ENCODE results near the gene ZIC2. TPM values are rescaled to one million over a fixed set of nuclear protein-coding genes. Genes with fewer than 3 reads are reported as not detected.
A peak's percentile ranks its signal among the peaks of the same experiment; 100 is the strongest.

Gene ZIC2
- total and polyA plus RNA-seq, 2 of the 8 experiments (the other 6 are each of a cell fraction or from before 2014, with no cell fraction given): 53.2 to 372 TPM

GRCh38 chr13:99986741-99987140 lies 5.2 kb downstream of the ZIC2 start:
- H4K91ac ChIP-seq (replicated peaks; ENCODE audit: insufficient read length, low read length): peak overlapping the region; percentile 61
- H3K4ac ChIP-seq (replicated peaks; ENCODE audit: insufficient read length, low read depth, low read length): peak overlapping the region; percentile 65
- H2BK5ac ChIP-seq (ENCODE audit: low read depth, low read length): no peak overlapping the region
- DNase-seq (ENCODE audit: low read depth in 1 of 2, low spot score in 2 of 2): peak in 1 of 2 experiments; percentile 46
- H2BK20ac ChIP-seq (ENCODE audit: low read length): no peak overlapping the region; the same call in 1 of the 2 replicates
- H3K14ac ChIP-seq (ENCODE audit: insufficient read length): no peak overlapping the region
- H3K9ac ChIP-seq (replicated peaks in 1 of 4; ENCODE audit: extremely low read depth in 1 of 4, low read depth in 3 of 4, low read length in 3 of 4): peak overlapping the region in 1 of 4 experiments; percentile 52; a peak in 1 of 7 replicates
- no peaks in the 10 kb centered on the region; the same call in 1 of the 2 replicates for H3K79me1 ChIP-seq (ENCODE audit: low read depth, low read length)
- H3K27me3 ChIP-seq (replicated peaks in 1 of 4; ENCODE audit: control insufficient read depth in 3 of 4, extremely low read depth in 1 of 4, insufficient read depth in 3 of 4, low read length in 3 of 4): peaks cover 2 to 39% (median 22%) of the 10 kb centered on the region in 4 experiments; a peak in 6 of 7 replicates
- no peak overlapping the region for H2BK15ac ChIP-seq (ENCODE audit: low read length)
- H2AFZ ChIP-seq (ENCODE audit: low read length): no peak overlapping the region
- ChIA-PET CTCF (ENCODE audit: partially characterized antibody) (interaction anchor here (0.6 to 1.6 kb wide), 15 partner anchors 10 to 527 kb away, joined by 3 to 10 read pairs (median 3); no protein-coding TSS in a partner anchor), POLR2A (ENCODE audit: partially characterized antibody) (interaction anchor here (0.8 to 11.2 kb wide), 8 partner anchors 7 to 87 kb away, joined by 3 to 145 read pairs (median 16); partner anchors contain the start of gene ZIC5)
- H4K20me1 ChIP-seq (replicated peaks in 1 of 2; ENCODE audit: control insufficient read depth in 1 of 2, insufficient read depth in 2 of 2, low read length in 2 of 2): peaks cover 18 to 27% of the 10 kb centered on the region in 2 experiments
- peak overlapping the region; percentile 50 to 94 (median 61); a peak in 6 of 8 replicates for H3K4me3 ChIP-seq (ENCODE audit: extremely low read depth in 1 of 4, insufficient read depth in 2 of 4, low read depth in 3 of 4, low read length in 4 of 4)
- peak; percentile 57 for FAIRE-seq
- H2AK5ac ChIP-seq (ENCODE audit: low read depth, low read length): no peak overlapping the region
- peaks cover 18 to 48% (median 31%) of the 10 kb centered on the region in 4 experiments; a peak in 6 of 8 replicates for H3K36me3 ChIP-seq (ENCODE audit: control insufficient read depth in 2 of 4, insufficient read depth in 4 of 4, low read length in 3 of 4)
- peak overlapping the region; percentile 57 for H4K5ac ChIP-seq (ENCODE audit: insufficient read length, low read depth, low read length)
- no peak overlapping the region for H3K56ac ChIP-seq (replicated peaks; ENCODE audit: insufficient read length, low read depth, low read length)
- no peaks in the 10 kb centered on the region; a peak in 1 of 4 replicates for H3K9me3 ChIP-seq (ENCODE audit: insufficient read depth in 2 of 2, low read depth in 1 of 2, low read length in 1 of 2)
- H3K18ac ChIP-seq (ENCODE audit: extremely low read depth, low read length): no peak overlapping the region
- 14% methylated on average over 8 of the region's 8 CpGs; no CpG with 5 or more reads in 1 of the 2 experiments for WGBS, 2 experiments (ENCODE audit: extremely low coverage in 1 of 2, insufficient coverage in 1 of 2, insufficient read length in 1 of 2, insufficient replicate concordance in 2 of 2, low coverage in 1 of 2, low lambda C conversion rate in 2 of 2, missing lambda C conversion rate in 1 of 2)
- H3K23me2 ChIP-seq (ENCODE audit: low read depth, low read length): peaks cover 43% of the 10 kb centered on the region
- no peak overlapping the region for H3K27ac ChIP-seq (ENCODE audit: low read depth, low read length)
- H2BK120ac ChIP-seq (replicated peaks; ENCODE audit: low read depth, low read length): no peak overlapping the region
- peaks cover 21 to 53% of the 10 kb centered on the region in 2 experiments for H3K79me2 ChIP-seq (ENCODE audit: control insufficient read depth in 1 of 2, insufficient read depth in 2 of 2, low read length in 2 of 2)
- H2BK12ac ChIP-seq (ENCODE audit: low read depth, low read length): no peak overlapping the region
- H3K4me2 ChIP-seq (ENCODE audit: insufficient read depth in 1 of 2, low read depth in 2 of 2, low read length in 2 of 2): peak overlapping the region; percentile 91 to 95
- H3K23ac ChIP-seq (ENCODE audit: insufficient read length): no peak overlapping the region
- H3K4me1 ChIP-seq (replicated peaks in 1 of 4; ENCODE audit: control insufficient read depth in 3 of 4, insufficient read depth in 4 of 4, low read length in 3 of 4): peaks cover 0 to 32% (median 17%) of the 10 kb centered on the region in 4 experiments; a peak in 6 of 7 replicates
- H4K8ac ChIP-seq (ENCODE audit: extremely low read depth, insufficient read depth, low read length): no peak overlapping the region
